ENCODE results near the gene SLC7A14.

DNA sequence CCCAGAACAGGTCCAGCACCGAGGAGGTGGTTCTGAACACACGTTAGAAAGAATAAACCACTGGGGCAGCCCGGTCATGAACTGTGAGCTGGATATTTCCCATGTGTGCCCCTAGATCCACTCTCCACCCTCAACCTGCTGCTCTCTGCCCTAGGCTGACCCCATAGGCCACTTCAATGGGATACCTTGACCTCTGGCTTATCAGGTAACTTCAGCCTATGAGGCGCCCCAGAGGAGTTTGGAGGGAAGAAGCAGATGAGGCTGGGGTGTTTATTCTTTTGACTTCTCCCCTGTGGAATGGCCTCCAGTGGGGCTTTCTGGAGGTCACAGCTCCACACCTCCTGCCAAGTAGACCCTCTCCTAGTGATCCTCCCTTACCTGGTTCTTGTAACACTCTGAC lies 47.7 kb upstream of the SLC7A14 start:
- no peak for TF ChIP-seq EZH2 (IDR thresholded peaks at IDR 0.05; ENCODE audit: borderline replicate concordance, low read depth, low read length, severe bottlenecking)
- TF ChIP-seq, protein P1, sequence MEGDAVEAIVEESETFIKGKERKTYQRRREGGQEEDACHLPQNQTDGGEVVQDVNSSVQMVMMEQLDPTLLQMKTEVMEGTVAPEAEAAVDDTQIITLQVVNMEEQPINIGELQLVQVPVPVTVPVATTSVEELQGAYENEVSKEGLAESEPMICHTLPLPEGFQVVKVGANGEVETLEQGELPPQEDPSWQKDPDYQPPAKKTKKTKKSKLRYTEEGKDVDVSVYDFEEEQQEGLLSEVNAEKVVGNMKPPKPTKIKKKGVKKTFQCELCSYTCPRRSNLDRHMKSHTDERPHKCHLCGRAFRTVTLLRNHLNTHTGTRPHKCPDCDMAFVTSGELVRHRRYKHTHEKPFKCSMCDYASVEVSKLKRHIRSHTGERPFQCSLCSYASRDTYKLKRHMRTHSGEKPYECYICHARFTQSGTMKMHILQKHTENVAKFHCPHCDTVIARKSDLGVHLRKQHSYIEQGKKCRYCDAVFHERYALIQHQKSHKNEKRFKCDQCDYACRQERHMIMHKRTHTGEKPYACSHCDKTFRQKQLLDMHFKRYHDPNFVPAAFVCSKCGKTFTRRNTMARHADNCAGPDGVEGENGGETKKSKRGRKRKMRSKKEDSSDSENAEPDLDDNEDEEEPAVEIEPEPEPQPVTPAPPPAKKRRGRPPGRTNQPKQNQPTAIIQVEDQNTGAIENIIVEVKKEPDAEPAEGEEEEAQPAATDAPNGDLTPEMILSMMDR (IDR thresholded peaks at IDR 0.05; ENCODE audit: borderline replicate concordance, extremely low read depth, low read length, poor library complexity, severe bottlenecking), result no peak
